OCI-LY7 (cell line): ENCODE data around the gene CRY1.

Experiments
- CTCF ChIP-seq: fragments of 200-600 bp; sonication (generic); conservative IDR thresholded peaks from 2 replicates; pipeline ENCODE4 v1.5.1; 2014; ENCODE audit warnings: mild to moderate bottlenecking, antibody characterized with exemption, low read length, moderate library complexity, mixed read lengths
- EZH2phosphoT487 ChIP-seq: fragments of 200-600 bp; sonication (generic); IDR thresholded peaks from 2 replicates; pipeline ENCODE4 v1.6.1; 2018; ENCODE audit warnings: low read depth, borderline replicate concordance, mild to moderate bottlenecking, mixed run types, antibody characterized with exemption, low read length, moderate library complexity, mixed read lengths

DNA sequence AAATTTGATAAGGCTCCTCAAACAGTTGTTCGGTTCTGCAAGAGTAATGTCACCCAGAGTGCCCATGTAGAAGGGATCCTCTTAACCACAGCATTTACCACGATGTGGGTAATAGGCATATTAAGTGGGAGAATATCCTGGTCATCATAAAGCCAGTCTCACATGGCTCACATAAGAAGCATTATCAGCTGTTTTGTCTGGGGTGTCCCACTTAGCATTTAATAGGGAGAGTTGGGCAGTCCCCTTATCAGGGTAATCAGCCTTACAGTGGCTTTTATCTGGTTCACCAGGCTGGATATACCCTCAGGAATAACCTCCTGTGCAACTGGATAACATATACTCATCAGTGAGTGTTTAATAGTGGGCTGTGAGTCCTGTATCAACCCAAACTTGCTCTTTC lies 150.6 kb downstream of the CRY1 start:
- TF ChIP-seq CTCF (no peak), EZH2phosphoT487 (no peak)
